OCI-LY3 (cell line): ENCODE results near the gene NACC1.

Source experiments
- H2AFZ ChIP-seq: fragments of 200-600, 300-600 bp; shearing (Covaris generic); 2 replicates; pipeline ENCODE4 v1.6.0; 2014; ENCODE audit warnings: antibody characterized with exemption, low read depth, low read length
- H3K27ac ChIP-seq: fragments of 200-600, 300-600 bp; sonication (generic); 2 replicates; pipeline ENCODE4 v1.5.1; 2014; ENCODE audit warnings: mild to moderate bottlenecking, low read length, moderate library complexity, mixed read lengths
- H3K27me3 ChIP-seq: fragments of 200-600, 300-600 bp; sonication (generic); 2 replicates; pipeline ENCODE4 v1.6.1; 2014; ENCODE audit warnings: low read depth, low read length, mixed read lengths
- H3K36me3 ChIP-seq: fragments of 200-600, 300-600 bp; sonication (generic); replicated peaks from 2 replicates; pipeline ENCODE3; 2014; ENCODE audit warnings: low read depth, low read length, mixed read lengths
- H3K4me1 ChIP-seq: fragments of 300-600, 200-600 bp; sonication (generic); 2 replicates; pipeline ENCODE4 v1.6.1; 2014; ENCODE audit warnings: low read length, mixed read lengths
- H3K4me2 ChIP-seq: fragments of 200-600, 300-600 bp; sonication (generic); 2 replicates; pipeline ENCODE4 v1.6.1; 2014; ENCODE audit warnings: low read length, mixed read lengths
- H3K4me3 ChIP-seq: fragments of 300-600, 200-600 bp; sonication (generic); 2 replicates; pipeline ENCODE4 v1.5.1; 2014; ENCODE audit warnings: antibody characterized with exemption, mild to moderate bottlenecking, low read length, moderate library complexity
- H3K79me2 ChIP-seq: fragments of 300-600, 200-600 bp; shearing (Covaris generic); 2 replicates; pipeline ENCODE4 v1.6.1; 2014; ENCODE audit warnings: mild to moderate bottlenecking, low read length, mixed read lengths
- H3K9ac ChIP-seq: fragments of 300-600, 200-600 bp; shearing (Covaris generic); 2 replicates; pipeline ENCODE4 v1.6.0; 2014; ENCODE audit warnings: mild to moderate bottlenecking, low read length, moderate library complexity
- H3K9me3 ChIP-seq: fragments of 200-600, 300-600 bp; shearing (Covaris generic); 2 replicates; pipeline ENCODE4 v1.6.1; 2014; ENCODE audit warnings: low read length, mixed read lengths; ENCODE audit not compliant: insufficient read depth
- H4K20me1 ChIP-seq: fragments of 200-600, 300-600 bp; sonication (generic); 2 replicates; pipeline ENCODE4 v1.6.1; 2016; ENCODE audit warnings: low read length, mixed read lengths; ENCODE audit not compliant: insufficient read depth
- EZH2phosphoT487 ChIP-seq: fragments of 200-600 bp; shearing (Covaris generic); IDR thresholded peaks from 2 replicates; pipeline ENCODE4 v1.6.1; 2018; ENCODE audit warnings: antibody characterized with exemption, mixed run types, low read depth
- TF ChIP-seq, protein P1 (sequence below): fragments of 200-600, 300-600 bp; sonication (generic); IDR thresholded peaks from 2 replicates; pipeline ENCODE4 v1.5.1; 2014; ENCODE audit warnings: antibody characterized with exemption, low read length, low read depth

Gene NACC1

DNA sequence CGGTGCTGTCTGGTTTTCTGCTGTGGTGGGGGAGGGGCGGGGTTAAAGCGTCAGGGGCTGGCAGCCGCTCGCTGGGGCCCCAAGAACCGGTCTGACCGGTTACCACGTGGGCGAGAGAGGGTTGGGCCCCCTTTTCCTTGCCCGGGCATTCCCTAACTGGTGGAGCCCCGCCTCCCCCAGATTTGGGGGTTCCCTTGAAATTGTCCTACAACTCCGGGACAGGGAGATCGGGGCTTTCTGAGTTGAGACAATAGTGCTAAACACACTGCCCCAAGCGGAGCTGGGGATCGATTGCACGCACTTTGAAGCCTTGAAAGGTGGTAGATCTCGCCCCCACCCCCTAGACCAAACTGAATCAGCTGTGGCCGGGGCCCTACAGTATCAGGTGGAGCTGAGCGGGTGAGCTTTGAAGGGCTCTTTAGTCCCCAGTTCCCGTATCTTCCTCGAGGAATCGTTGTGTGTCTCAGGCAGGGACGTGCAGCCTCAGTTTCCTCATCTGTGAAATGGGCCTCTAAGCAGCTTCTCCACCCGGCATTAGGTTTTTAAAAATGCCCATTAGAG lies 36.9 kb downstream of the NACC1 start:
- H3K4me2 ChIP-seq: peak overlapping the region; percentile 81
- peaks cover 28% of the 10 kb centered on the region for H3K79me2 ChIP-seq
- no peaks in the 10 kb centered on the region for H3K9me3 ChIP-seq
- TF ChIP-seq, protein P1, sequence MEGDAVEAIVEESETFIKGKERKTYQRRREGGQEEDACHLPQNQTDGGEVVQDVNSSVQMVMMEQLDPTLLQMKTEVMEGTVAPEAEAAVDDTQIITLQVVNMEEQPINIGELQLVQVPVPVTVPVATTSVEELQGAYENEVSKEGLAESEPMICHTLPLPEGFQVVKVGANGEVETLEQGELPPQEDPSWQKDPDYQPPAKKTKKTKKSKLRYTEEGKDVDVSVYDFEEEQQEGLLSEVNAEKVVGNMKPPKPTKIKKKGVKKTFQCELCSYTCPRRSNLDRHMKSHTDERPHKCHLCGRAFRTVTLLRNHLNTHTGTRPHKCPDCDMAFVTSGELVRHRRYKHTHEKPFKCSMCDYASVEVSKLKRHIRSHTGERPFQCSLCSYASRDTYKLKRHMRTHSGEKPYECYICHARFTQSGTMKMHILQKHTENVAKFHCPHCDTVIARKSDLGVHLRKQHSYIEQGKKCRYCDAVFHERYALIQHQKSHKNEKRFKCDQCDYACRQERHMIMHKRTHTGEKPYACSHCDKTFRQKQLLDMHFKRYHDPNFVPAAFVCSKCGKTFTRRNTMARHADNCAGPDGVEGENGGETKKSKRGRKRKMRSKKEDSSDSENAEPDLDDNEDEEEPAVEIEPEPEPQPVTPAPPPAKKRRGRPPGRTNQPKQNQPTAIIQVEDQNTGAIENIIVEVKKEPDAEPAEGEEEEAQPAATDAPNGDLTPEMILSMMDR: peak; percentile 50
- no peak for TF ChIP-seq EZH2phosphoT487
- H3K27me3 ChIP-seq: no peaks in the 10 kb centered on the region
- H3K9ac ChIP-seq: peak overlapping the region; percentile 58
- no peak overlapping the region for H2AFZ ChIP-seq
- H3K36me3 ChIP-seq: peaks cover 14% of the 10 kb centered on the region
- no peaks in the 10 kb centered on the region for H4K20me1 ChIP-seq
- peak overlapping the region; percentile 76 for H3K4me3 ChIP-seq
- H3K27ac ChIP-seq: peak overlapping the region; percentile 54
- peaks cover 53% of the 10 kb centered on the region for H3K4me1 ChIP-seq

GRCh38 chr19:13155472-13156359 lies 37.7 kb downstream of the NACC1 start:
- peak overlapping the region; percentile 54 for H3K27ac ChIP-seq
- no peaks in the 10 kb centered on the region for H3K27me3 ChIP-seq
- H2AFZ ChIP-seq: no peak overlapping the region; the same call in 1 of the 2 replicates
- peak overlapping the region; percentile 58 for H3K9ac ChIP-seq
- H3K4me2 ChIP-seq: peak overlapping the region; percentile 81
- peaks cover 23% of the 10 kb centered on the region for H3K79me2 ChIP-seq
- no peaks in the 10 kb centered on the region for H4K20me1 ChIP-seq
- peak overlapping the region; percentile 76 for H3K4me3 ChIP-seq
- TF ChIP-seq, protein P1: no peak
- no peak for TF ChIP-seq EZH2phosphoT487
- H3K4me1 ChIP-seq: peaks cover 53% of the 10 kb centered on the region
- H3K36me3 ChIP-seq: peaks cover 14% of the 10 kb centered on the region
- no peaks in the 10 kb centered on the region for H3K9me3 ChIP-seq

DNA sequence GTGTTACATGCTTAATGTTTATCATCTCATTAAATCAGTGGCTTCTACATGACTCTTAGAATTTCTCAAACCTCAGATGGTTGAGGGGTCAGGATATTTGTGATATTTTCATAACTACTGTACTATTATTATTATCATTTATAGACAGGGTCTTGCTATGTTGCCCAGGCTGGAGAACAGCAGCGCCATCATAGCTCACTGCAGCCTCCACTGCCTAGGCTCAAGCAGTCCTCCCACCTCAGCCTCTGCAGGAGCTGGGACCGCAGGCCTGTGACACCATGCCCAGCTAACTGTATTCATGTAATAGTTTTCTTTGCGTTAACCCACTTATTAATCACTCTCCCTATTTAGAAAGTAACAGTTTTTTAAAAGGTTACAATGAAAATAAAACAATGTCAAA lies 41.6 kb downstream of the NACC1 start:
- Histone ChIP-seq H3K27ac (no peak overlapping the region), H3K27me3 (peaks cover 11% of the 10 kb centered on the region; the same call in 1 of the 2 replicates), H4K20me1 (no peaks in the 10 kb centered on the region), H3K79me2 (no peaks in the 10 kb centered on the region), H3K36me3 (no peaks in the 10 kb centered on the region), H3K4me3 (no peak overlapping the region), H3K4me1 (peaks cover 61% of the 10 kb centered on the region), H3K4me2 (no peak overlapping the region), H3K9ac (no peak overlapping the region), H3K9me3 (no peaks in the 10 kb centered on the region), H2AFZ (no peak overlapping the region)
- no peak for TF ChIP-seq EZH2phosphoT487
- TF ChIP-seq, protein P1: no peak

GRCh38 chr19:13160557-13160956 lies 42.5 kb downstream of the NACC1 start:
- Histone ChIP-seq H3K4me2 (no peak overlapping the region), H3K4me3 (no peak overlapping the region), H4K20me1 (no peaks in the 10 kb centered on the region), H3K79me2 (no peaks in the 10 kb centered on the region), H3K9ac (no peak overlapping the region), H3K9me3 (no peaks in the 10 kb centered on the region), H3K27ac (no peak overlapping the region), H3K4me1 (peaks cover 54% of the 10 kb centered on the region), H2AFZ (no peak overlapping the region), H3K36me3 (no peaks in the 10 kb centered on the region), H3K27me3 (peaks cover 11% of the 10 kb centered on the region; the same call in 1 of the 2 replicates)
- TF ChIP-seq EZH2phosphoT487: no peak
